AG04450 (cell line): ENCODE results near the gene PRPF8. TPM values are rescaled to one million over a fixed set of nuclear protein-coding genes. Genes with fewer than 3 reads are reported as not detected.
"Not testable (repeated sequence)": the region's sequence is repeated elsewhere in the genome, so short reads cannot be mapped to it uniquely, and the experiment has no call there.

Experiments used
- CTCF ChIA-PET: fragments of 300-600, 350-600 bp; formaldehyde crosslinking; extraction: SDS; loops from one replicate; lab custom pipeline; 2022; ENCODE audit warnings: antibody characterized with exemption, inconsistent platforms; lab: Charles Lee
- POLR2A ChIA-PET: fragments of 350-600 bp; formaldehyde crosslinking; extraction: SDS; loops from one replicate; lab custom pipeline; 2021; ENCODE audit warnings: antibody characterized with exemption, inconsistent platforms; lab: Yijun Ruan, JAX
- DNase-seq: peaks from one replicate; pipeline ENCODE4 v3.0.0-alpha.2; 2011; ENCODE audit warnings: low read depth, low spot score
- H3K27ac ChIP-seq: one replicate; pipeline ENCODE4 v1.5.1; 2012; ENCODE audit warnings: low read depth, low read length, control low read depth
- H3K27me3 ChIP-seq: one replicate; pipeline ENCODE4 v1.6.0; 2012; ENCODE audit warnings: low read length; ENCODE audit not compliant: control insufficient read depth, insufficient read depth
- H3K4me3 ChIP-seq: 2 replicates; pipeline ENCODE4 v1.5.1; 2011; ENCODE audit warnings: mild to moderate bottlenecking, low read depth, low read length, control low read depth
- H3K9me3 ChIP-seq: 2 replicates; pipeline ENCODE4 v1.5.1; 2012; ENCODE audit warnings: low read length; ENCODE audit not compliant: control insufficient read depth, insufficient read depth
- polyA plus RNA-seq: library from polyadenylated mRNA; depleted of rRNA; stranded (reverse); fragments of >200 nt; gene quantifications from 2 replicates; pipeline ENCODE4 v1.2.3, GENCODE V29; 2011
- TF ChIP-seq, protein P1 (sequence below): IDR thresholded peaks from 2 replicates; pipeline ENCODE4 v1.5.1; 2011; ENCODE audit warnings: low read depth, low read length, control low read depth, inconsistent platforms

The PRPF8 gene
- polyA plus RNA-seq, 1 experiment = 126 TPM

DNA sequence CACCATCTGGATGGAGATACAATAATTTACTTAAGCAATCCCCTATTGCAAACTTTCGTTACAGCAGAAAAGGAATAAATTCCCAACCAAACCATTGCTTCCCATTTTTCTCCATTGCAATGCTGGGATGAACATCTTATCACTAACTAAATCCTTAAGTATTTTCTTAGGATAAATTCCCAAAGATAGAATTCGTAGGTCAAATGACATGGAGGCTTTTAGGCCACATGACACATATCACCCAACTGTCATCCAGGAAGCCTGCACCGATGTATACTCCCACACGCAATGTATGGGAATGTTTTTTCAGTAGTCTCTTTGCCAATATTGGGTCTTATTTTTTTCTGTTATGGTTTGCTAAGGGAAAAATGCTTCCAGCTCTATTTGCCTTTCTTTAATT is 27.1 kb upstream of the PRPF8 start:
- POLR2A ChIA-PET = no interaction called here
- H3K4me3 ChIP-seq = no peak overlapping the region
- H3K9me3 ChIP-seq = no peaks in the 10 kb centered on the region; the same call in 1 of the 2 replicates
- H3K27me3 ChIP-seq = no peaks in the 10 kb centered on the region
- TF ChIP-seq, protein P1, sequence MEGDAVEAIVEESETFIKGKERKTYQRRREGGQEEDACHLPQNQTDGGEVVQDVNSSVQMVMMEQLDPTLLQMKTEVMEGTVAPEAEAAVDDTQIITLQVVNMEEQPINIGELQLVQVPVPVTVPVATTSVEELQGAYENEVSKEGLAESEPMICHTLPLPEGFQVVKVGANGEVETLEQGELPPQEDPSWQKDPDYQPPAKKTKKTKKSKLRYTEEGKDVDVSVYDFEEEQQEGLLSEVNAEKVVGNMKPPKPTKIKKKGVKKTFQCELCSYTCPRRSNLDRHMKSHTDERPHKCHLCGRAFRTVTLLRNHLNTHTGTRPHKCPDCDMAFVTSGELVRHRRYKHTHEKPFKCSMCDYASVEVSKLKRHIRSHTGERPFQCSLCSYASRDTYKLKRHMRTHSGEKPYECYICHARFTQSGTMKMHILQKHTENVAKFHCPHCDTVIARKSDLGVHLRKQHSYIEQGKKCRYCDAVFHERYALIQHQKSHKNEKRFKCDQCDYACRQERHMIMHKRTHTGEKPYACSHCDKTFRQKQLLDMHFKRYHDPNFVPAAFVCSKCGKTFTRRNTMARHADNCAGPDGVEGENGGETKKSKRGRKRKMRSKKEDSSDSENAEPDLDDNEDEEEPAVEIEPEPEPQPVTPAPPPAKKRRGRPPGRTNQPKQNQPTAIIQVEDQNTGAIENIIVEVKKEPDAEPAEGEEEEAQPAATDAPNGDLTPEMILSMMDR = no peak
- no peak for DNase-seq
- H3K27ac ChIP-seq = no peak overlapping the region
- CTCF ChIA-PET = no interaction called here

DNA sequence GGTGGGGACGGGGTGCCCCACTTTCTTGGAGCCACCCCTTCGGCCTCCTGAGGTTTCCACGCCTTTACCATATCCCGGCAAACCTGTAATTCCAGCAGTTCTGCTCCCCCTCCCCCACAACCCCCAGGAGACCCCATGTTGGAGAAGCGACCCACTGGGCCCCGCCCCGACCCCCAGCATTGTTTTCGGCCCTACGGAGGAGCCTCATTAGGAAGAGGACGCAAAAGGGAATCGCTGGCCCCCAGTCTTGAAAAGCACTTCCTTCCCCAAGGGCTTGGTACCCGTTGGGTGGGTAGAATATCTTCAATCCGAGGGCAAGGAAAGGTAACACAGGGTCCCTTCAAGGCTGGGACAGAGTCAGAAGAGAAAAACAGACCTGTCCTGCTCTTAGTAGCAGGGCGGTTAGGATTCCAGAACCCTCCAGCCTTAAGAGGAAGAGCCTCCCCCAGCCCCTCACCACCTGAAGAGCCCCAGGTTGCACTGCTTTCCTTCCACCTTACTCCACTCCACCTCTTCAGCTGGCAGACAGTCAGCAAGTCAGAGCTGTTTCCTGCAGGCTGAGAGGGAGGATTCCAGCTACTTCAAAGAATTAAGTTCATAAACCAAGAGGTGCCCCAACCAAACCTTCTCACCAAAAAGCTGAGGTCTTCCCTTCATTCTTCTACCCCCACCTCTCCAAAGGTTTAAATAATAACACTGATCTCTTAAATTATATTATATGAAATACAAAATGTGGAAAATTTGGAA is 26.3 kb upstream of the PRPF8 start:
- DNase-seq = no peak
- peak overlapping the region; percentile 66 for H3K4me3 ChIP-seq
- peak overlapping the region; percentile 70 for H3K27ac ChIP-seq
- TF ChIP-seq, protein P1 = no peak
- H3K9me3 ChIP-seq = no peaks in the 10 kb centered on the region; the same call in 1 of the 2 replicates
- H3K27me3 ChIP-seq = no peaks in the 10 kb centered on the region
- ChIA-PET CTCF (no interaction called here), POLR2A (no interaction called here)

- Histone ChIP-seq H3K27ac (peak within 1 kb of the TSS; percentile 70), H3K9me3 (no peaks in the 10 kb centered on the region; the same call in 1 of the 2 replicates), H3K4me3 (peak within 1 kb of the TSS; percentile 66), H3K27me3 (no peaks in the 10 kb centered on the region)
- POLR2A ChIA-PET = interaction anchor here (1.2 kb wide), 1 partner anchor 74 kb away, joined by 3 read pairs; no protein-coding TSS in a partner anchor
- CTCF ChIA-PET = interaction anchor here (1.0 kb wide), 1 partner anchor 74 kb away, joined by 4 read pairs; no protein-coding TSS in a partner anchor
- TF ChIP-seq, protein P1 = no peak
- DNase-seq = no peak
These were observed 25.5 kb upstream of the PRPF8 start, which contains the start of gene TLCD2 for GRCh38 chr17:1709971-1710806. Gene TLCD2, minus strand, starts transcription at chr17:1710377. Its CDS starts 135 bp downstream, at chr17:1710242.

DNA sequence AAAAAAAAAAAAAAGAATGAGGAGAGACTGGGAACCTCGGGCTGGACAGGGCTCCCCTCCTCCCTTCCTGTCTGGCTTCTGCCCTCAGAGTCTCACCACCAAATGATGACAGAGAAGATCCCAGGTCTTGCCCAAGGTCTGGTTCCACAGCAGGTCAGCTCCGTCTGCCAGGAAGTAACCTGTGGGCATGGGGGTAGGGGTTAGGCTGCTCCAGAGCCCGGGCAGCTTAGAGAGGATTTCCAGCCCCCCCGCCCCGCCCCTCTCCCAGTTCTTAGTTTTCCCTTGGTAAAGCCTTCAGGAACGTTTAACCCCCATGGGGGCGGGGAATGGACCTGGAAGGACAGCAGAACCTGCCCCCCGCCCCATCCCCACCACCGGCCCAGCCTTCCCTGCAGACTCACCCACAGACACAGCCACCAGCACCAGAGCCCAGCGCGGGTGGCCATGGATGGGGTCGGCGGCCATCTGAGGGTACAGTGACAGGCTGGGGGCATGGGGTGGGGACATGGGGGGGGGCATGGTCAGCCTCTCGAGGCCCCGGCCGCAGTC is 24.8 kb upstream of the PRPF8 start:
- no peak for DNase-seq
- Histone ChIP-seq H3K9me3 (no peaks in the 10 kb centered on the region), H3K27me3 (no peaks in the 10 kb centered on the region), H3K4me3 (peak overlapping the region; percentile 66), H3K27ac (no peak overlapping the region)
- ChIA-PET CTCF (interaction anchor here (1.0 kb wide), 1 partner anchor 74 kb away, joined by 4 read pairs; no protein-coding TSS in a partner anchor), POLR2A (interaction anchor here (0.7 to 1.2 kb wide), 3 partner anchors 74 to 405 kb away, joined by 3 to 13 read pairs (median 6); no protein-coding TSS in a partner anchor)
- TF ChIP-seq, protein P1 = no peak

- POLR2A ChIA-PET = interaction anchor here (0.6 to 0.7 kb wide), 3 partner anchors 25 to 404 kb away, joined by 6 to 13 read pairs (median 8); no protein-coding TSS in a partner anchor
- not testable (repeated sequence) for H3K27ac ChIP-seq, H3K4me3 ChIP-seq, H3K9me3 ChIP-seq, H3K27me3 ChIP-seq, DNase-seq
- CTCF ChIA-PET = interaction anchor here (1.0 kb wide), 1 partner anchor 75 kb away, joined by 4 read pairs; no protein-coding TSS in a partner anchor
These were observed 24.2 kb upstream of the PRPF8 start for GRCh38 chr17:1708791-1709346.
